SK-N-DZ (cell line): ENCODE measurements around the gene SYTL2.

ENCODE experiments used
- DNase-seq: peaks from one replicate; pipeline ENCODE4 v3.0.0-alpha.2; 2015; ENCODE audit warnings: low spot score

Gene SYTL2

DNA sequence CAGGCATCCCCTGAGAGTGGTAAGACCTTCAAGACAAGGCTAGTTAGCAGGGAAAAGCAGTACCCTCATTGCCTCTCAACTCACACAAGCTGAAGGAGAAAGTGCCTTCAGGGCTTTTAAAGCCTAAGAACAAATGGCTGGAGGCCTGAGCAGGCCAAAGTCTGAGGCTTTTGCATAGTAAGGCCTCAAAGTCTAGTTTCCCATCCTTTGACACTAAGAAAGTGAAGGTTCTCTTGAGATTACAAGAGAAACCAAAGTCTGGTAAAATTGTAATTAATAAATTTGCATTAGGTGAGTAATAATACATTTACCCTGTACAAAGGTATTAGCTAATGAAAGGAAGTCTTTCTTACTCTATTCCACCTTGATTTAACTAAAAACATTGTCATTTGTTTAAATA is 78.0 kb downstream of the SYTL2 start:
- no peak for DNase-seq

DNA sequence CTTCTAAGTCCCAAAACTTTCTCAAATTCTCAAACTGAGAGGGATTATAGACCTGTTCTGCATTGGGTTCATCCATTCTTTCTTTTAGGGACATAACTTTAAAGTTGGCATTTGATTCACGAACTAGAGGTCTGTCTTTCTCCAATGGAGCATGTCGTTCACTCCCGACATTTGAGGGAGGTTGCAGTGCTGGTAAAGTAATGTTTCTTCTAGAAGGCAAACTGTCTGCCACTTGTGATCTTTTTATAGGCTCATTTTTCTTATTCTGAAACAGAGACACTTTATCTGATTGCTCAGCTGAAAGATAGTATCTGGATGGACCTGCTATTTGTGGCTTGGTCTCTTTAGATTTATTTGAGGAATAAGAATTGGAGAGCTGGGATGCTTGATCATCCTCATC is 84.6 kb downstream of the SYTL2 start:
- DNase-seq, result no peak

DNA sequence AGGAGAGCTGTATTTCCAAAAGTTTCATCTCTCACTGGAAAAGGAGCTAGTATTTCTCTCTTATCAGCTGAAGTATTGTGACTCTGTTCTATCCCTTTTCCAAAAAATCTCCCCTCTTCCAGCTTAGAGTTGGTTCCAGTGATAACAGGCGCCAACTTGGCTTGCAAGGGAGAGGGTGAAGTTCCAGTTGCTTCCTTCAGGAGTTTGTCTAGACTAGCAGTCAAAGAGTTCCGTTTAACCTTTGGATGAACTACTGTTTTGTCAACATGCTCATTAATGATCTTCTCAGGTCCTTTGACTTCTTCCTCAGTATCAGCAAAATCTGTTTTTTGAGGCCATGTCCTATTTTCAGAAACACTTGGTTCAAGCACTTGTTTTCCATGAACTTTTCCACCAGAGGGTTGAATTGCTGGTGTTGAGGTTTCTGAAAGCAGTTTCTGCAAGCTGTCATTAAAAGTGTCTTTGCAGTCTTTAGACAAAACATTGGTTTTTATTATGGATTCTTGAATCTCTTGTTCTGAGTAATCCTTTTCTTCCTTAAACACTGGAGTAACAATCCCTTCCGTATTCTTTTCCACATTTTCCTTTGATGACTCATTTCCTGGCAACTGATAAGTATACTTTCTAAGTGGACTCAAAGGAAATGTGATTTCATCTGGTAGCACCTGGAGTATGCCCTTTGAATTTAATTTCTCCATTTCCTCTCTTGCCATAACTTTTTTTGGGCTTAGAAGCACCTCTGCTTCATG is 85.3 kb downstream of the SYTL2 start:
- DNase-seq, result no peak

DNA sequence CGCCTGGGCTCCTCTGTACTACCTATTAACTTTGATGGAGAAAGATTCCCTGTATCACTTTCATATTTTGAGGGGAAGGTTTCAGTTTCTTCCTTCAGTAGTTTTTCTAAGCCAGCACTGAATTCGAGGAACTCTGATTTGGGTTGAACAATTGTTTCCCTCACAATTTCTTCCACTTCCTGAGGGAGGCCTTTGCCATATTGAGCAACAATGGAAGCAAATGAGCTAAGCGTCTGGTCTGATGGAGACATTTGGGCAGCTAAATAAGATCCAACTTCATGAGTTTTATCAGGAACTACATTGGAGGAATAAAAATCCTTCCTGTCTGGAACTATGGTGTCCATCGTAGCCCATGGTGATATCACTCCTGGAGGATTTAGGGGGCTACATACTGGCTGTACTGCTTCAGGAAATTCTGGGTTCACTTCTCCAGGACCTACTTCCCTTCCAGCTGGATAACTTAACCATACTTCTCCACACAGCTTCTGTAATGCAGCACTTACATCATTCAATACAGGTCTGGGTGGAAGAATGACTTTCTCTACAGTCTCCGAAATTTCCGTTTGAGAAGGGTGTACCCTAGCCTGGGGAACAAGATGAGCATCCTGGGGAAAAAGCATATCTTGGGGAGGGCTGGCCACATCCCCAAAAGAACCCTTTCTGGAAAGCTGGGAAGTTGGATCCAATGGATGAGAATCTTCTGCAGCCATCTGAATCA is 86.0 kb downstream of the SYTL2 start:
- DNase-seq, result no peak

DNA sequence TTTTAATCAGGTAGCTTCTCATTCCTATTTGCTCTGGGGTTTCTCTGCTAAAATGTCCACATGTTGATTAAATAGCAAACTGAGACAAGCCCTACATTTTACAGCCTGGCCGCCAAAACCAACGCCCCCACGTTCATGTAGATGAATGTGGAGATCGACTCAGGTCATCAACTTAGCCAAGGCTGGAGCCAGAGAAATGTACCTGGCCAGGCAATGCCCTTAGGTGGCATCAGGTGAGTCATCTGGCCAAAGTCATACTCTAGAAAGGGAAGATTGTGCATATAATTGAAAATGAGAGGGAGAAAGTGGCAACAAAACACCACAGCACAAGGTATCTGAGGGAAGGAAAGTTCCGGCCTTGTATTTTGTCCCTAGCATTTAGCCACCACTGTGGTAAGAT is 87.9 kb downstream of the SYTL2 start:
- DNase-seq, result no peak

DNA sequence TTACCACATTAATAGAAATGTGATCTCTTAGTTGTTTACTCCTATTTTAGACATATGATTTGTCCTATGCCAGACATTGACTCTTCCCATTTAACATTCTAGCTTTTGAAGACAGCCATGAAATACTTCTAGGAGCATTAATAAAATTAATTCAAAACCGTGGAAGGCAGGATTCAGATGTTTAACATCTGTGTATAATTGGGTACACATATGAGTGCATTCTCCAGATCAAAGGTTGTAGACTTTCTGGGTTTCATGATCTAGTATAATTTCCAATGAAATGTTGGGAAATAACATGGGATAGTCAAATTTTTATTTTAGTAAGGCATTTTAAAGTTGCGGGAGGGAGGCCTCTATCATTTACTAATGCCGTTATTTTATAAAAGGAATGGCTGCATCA is 89.8 kb downstream of the SYTL2 start:
- no peak for DNase-seq

DNA sequence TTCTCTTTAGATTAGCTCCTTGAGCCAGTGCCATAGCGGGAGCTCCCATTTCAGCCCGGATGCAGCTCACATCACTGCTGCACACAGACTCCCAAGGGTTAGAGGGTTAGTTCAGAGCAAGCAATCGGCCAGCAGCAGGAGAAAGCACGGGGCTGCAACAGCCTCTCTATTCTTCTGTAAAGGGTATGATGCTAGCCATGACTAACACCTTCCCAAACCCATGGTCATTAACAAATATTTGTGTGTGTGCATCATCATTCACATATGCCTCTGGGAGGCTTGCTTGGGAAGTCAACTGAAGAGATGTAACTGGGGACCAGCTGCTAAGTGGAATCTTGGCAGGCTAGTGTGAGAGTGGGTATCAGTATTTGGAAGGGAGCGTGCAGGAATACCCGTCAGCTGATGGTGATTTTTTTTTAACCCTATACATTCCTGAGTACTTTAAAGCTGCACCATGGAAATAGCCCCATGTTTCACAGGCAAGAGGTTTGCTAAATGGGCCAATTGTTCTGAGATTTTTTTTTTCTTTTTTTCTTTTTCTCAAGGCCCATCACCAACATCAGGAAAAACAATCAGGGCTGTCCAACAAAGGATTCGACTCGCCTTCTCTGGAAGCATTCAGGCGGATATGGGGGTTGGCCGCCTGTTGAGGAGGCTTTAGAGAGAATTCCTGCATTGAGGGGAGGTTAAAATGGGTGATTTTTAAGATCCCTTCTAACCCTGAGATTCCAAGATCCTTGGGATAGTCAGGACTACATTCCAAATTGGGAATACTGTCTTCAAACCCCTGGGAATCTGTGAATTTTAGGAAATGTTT is 91.7 kb downstream of the SYTL2 start:
- no peak for DNase-seq

DNA sequence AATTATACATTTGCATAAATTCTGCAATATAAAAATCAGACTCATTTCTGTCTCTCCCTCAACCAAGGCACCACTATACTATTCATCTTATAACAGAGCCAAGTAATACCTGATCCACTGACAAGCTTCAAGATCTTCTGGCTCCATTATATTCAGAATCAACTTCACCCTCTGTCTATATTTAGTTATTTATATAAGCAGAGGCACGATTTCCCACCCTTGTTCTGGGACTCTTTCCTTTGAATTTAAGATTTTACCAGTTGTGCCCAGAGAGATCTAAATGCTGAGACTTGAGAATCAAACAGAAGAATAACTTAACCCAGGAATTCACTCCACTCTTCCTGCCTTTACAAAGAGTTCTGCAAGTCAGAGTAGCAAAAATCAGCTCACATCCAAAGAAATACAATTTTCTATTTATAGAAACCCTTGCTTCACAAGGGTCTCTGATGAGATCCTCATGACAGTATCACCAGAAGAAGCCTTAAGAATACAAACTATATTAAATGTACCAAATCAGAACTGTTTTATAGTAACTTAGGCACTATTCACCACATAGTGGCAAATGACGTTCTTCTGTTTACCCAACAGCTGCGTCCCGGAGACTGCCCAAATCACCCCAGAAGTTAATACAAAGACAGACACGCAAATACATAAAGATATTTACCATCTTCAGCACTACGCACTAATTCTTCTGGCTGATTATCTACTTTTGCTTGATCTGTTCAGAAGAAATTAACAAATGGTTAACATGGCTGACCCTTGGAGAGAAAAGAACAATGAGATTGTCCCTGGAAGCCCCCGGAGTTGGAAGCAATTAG is 92.6 kb downstream of the SYTL2 start:
- no peak for DNase-seq

DNA sequence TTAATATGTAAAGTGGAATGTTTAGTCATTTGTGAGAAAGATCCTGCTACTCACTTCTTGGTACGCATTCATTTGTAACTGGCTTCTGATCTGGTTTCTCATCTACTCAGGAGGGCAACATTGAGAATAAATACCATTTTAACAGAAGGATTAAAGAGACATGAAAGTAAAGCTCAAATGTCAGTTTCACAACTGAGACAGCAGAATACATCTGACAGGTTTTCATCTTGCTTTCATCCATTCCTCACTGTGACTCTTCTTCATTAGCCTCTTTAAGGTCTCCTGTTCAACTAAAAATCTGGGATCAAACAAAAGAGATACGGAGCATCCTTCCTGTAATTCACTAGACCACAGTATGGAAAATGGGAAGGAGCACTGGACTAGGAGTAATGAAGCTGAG is 93.5 kb downstream of the SYTL2 start:
- DNase-seq, result no peak

DNA sequence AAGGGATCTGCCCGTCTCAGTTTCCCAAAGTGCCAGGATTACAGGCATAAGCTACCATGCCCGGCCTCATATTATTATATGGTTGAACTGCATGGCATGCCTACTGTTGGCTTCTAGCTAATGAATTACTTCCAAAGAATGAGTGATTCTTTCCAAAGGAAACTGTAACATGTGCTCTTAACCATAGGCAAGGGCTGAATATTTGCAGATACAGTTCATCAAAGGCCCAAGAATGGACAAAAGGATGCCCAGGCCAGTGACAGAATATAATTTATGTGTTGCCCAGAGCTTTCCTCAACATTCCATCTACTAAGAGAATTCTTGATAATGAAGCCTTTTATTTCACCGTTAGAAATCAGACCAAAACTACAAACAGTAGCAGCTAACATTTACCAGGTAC is 98.0 kb downstream of the SYTL2 start:
- no peak for DNase-seq

DNA sequence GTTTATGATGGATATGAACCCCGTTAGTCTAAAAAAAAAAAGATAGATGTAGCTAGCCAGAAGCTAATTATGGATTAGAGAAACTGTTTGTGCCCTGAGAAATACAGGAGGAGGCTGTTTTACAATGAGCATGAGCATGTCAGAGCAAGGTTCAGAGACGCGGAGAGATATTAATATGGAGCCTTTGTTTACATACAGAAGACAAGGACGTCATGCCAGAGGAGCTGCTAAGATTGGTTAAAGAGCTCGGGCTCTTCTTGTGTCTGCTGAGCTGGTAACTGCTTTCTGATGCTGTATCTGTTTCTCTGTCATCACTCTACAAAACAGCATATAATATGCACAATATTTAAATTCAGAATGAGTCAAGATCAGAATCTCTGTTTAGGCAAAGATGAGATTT is 100.0 kb downstream of the SYTL2 start:
- DNase-seq, result peak; percentile 81

DNA sequence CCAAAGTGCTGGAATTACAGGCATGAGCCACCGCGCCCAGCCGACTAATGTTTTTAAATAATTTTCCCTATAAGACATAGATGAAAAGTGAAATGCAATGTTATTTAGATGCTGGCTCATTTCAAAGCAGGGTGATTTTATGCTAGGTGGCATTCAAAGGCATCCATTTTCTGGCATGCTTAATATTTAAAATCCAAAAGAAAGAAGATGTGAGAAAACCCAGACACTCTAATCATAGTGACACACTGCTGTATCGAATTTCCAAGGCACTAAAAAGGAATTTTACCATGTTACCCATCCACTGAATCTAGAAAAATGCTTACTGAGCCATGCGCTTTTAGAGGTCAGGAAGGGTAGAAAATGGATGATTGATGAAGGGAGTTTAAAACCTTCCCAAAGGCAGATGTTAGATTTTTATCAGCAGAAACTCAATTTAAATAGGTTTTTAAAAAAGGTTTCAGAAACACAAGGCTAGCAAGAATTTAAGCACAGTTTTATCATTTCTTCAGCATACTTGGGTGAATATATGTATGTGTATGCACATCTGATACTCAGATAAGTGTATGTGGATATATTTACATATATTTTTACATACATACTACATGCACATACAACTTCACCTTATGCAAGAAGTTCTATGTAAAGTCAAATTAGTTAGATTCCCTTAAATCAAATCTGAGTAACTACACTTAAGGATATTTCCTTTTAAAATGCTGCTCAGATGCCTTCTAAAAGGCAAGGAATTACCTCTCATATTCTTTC is 100.8 kb downstream of the SYTL2 start:
- peak; percentile 97 for DNase-seq

DNA sequence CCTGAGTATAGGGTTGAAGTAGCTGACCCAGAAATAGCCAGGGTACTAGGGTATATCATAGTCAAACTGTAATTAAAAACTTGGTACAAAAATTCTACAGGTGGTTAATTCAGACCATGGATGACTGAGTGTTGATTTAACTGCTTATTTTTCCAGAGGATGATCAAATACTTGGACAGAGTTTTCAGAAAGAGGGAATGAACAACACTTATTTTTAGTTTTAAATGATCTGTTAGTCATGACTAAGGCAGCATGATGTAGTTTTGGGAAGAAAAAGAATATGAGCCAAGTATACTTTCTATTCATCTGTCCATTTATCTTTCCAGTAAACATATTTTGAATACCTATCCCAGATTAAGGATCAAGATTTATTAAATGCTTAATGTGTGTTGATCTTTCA is 105.1 kb downstream of the SYTL2 start:
- no peak for DNase-seq

DNA sequence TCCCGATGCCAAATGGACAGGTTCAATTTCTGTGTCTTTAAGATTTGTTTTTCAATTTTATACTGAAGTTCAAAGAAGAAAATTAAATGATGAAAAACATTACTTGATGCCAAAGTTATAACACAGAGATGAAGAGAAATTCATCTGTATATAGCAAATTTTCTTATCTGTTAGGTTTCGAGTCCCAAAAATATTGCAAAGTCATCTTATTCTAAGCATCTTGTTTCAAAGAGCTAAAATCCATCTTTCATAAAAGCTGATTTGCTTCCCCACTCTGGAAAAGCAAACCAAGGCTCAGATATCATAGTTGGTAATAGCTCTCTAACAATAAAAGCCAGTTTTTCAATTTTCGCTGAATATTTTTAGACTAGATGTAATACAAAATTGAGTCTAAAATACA is 106.0 kb downstream of the SYTL2 start:
- DNase-seq, result no peak

DNA sequence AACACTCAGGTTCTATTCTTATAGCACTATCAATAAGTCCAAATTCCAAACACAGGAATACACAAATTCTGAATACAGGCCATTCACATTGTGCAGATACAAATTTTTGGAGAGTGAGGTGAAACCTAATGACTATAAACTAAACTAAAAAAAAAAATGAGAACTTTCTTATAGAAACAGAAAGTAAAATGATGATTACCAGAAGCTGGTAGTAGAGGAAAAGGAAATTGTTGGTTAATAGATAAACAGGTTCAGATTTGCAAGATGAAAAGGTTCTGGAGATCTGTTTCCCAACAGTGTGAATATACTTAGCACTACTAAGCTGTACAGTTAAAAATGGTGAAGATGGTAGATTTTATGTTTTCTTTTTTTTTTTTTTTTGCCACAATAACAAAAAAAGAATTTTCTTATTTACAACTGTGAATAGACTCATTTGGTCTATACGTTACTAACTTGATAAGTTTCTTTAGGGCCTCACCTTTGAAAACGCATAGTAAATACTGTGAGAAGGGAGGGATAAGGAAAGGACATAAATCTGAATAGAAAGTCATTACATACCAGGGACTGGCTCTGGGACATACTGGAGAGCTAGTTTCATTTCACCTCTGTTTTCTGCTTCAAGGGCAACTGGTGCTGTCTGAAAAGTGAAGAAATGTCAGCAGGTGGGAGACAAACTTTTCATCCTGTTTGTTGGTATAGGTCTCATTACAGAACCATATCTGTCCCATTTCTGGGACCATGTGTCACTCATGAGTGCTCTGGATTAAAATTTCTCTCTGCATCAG is 110.8 kb downstream of the SYTL2 start:
- no peak for DNase-seq

DNA sequence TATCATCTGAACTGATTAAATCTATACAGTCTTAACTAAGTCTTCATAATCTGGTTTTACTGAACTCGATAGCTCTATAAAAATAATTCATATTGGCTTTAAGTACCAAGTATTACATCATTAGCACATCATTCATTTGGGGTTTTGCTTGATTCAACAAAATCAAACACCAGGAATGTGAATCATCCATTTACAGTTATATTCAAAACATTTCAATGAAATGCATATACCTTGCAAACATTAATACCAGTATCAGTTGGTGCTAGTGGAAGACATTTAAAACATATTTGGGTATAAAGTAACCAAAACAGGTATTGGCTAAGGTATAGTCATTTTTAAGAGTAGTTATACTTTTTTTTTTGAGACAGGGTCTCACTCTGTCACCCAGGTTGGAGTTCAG is 112.7 kb downstream of the SYTL2 start:
- no peak for DNase-seq

DNA sequence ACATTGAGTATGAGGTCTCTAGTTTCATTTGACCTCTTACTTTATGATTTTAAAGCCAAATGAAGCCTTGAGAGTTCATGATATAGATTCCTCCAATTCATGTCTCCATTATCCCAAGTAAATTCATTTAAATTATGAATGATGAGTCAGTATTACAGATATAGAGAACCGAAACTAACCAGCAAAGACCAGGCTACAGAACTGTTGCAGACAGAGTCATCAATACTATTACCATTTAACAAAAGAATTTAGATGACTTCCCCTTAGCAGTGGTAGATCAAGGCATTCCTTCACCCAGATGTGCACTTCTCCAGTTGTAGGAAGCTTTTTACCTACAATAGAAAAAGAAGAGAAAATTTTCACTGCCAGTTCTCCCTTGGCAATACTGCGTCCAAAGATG is 113.2 kb downstream of the SYTL2 start:
- no peak for DNase-seq

DNA sequence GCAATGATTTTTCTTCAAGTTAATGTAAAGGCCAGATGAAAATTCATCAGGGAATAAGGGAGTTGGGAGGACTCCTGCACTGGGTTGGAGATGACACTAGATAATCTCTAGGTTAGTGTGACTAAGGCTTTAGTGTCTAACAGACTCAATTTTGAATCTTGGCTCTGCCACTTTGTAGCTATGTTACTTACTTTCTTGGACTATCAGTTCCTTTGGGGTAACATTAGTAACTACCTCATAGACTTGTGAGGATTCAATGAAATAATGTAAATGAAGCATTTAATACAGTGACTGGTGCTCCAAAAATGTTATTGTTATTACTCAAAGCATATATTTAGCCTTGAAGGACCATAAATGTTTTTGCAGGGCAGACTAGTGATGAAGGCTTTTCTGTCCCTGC is 115.4 kb downstream of the SYTL2 start:
- DNase-seq, result no peak

DNA sequence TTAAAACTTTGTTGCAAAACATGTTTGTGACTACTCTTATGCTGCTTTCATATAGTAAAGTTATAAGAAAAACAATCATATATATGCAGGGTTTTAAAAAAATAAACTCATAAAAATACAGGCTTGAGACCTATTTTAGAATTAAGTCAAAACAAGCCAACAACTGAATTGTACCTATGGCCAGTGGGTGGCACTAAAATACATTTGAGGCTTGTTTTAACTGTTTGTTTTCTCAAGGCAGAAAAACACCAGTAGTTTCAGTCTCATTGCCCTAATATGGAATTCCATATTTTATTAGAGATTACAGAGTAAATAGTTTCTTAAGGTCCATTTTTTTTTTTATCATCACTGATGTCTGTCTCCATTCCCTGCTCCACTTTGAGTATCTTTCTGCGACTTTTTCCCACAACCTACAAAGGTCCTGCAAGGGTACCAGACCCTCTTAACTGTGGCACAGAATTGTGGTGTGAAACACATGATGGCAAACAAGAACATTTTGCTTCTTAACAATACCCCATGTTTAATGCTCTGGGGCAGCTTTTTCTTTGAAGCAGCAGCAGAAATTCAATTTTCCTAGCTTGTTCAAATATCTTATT is 116.5 kb downstream of the SYTL2 start:
- peak; percentile 52 for DNase-seq
